NCI-H1694 (cell line): Measurements from ENCODE around the gene MX2.
"Not testable (repeated sequence)": the region's sequence is repeated elsewhere in the genome, so short reads cannot be mapped to it uniquely, and the experiment has no call there.

Experiments used
- DNase-seq: peaks from one replicate; lab custom pipeline; 2025; lab: John Stamatoyannopoulos, UW

Gene MX2

DNA sequence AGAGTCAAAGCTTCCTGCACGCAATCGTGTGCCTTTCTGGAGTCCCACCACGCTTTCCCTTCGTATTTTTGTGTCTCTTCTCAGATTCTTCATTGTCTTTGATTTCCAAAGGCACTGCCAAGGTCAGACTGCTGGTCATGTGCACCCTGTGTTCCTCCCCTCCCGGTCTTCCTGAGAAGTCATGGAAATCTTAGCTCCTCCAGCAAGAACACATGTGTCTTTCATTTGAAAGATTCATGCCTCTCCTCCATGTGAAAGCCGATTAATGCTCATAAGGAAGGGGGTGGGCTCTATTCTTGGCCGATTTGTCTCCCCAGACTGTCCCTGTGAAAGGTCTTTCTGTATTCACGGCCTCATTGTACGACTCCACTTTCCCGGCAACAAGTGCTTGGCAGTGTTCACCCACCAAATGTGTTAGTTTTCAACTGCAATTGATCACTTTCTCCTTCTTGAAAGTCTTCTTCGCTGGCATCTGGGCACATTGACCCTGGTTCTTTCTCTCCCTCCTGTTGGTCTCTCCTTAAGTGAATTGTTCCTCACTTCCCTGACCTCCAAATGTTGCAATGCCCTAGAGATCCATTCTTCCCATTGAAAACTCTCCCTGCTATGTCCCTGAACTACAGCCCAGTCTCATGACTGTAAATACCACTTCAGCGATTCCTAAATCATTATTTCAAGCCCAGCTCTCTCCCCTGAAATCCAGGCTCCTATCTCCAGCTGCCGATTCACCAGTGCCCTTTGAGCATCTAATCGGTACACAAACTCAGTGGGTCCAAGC lies 25.4 kb downstream of the MX2 start:
- no peak for DNase-seq

GRCh38 chr21:41387824-41388223 lies 26.0 kb downstream of the MX2 start:
- DNase-seq: no peak

DNA sequence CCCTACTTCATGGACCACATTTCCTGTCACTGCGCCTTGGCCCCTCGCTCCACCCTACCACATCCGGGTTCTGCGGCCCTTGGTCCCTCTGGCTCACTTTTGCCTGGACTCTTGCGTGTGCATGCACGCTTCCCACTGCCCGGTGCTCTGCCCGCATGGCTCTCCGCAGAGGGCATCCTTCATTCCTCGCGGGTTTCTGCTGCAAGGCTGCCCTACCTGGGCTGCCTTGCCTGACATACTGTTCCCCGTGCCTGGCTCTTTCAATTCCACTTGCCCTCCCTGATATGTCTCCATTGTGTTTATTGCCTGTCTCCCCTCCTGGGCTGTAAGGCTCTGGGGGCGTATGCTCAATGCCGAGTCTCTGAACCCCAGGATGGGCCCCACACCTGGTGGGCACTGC lies 26.4 kb downstream of the MX2 start:
- no peak for DNase-seq

GRCh38 chr21:41390043-41390639 lies 28.3 kb downstream of the MX2 start:
- no peak for DNase-seq

DNA sequence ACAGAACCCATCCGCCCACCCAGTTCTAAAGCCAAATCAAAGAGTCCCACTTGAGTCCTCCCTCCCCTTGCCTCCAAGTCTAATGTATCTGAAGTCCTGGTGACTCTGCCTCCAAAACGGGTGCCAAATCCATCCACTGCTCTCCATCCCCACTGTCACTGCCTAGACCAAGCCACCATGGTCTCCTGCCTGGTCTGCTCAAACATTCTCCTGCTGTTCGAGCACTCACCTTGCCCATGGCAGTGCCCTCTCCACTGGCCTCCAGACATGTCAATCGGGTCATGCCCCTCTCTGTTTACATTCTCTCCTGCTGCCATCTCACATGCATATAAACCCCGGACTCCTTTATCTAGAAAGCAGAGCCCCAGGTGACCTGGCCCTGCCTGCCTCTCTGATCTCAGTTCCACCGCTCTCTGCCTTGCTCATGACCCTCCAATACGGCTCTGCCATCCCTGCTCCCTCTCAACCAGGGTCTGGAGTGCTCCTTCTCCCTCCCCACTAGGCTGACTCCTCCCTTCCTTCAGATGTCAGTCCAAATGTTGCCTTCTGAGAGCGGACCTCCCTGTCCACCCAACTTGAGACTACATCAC lies 32.1 kb downstream of the MX2 start:
- no peak for DNase-seq

- DNase-seq: no peak
Measured at GRCh38 chr21:41396558-41397075, 34.8 kb downstream of the MX2 start.

DNA sequence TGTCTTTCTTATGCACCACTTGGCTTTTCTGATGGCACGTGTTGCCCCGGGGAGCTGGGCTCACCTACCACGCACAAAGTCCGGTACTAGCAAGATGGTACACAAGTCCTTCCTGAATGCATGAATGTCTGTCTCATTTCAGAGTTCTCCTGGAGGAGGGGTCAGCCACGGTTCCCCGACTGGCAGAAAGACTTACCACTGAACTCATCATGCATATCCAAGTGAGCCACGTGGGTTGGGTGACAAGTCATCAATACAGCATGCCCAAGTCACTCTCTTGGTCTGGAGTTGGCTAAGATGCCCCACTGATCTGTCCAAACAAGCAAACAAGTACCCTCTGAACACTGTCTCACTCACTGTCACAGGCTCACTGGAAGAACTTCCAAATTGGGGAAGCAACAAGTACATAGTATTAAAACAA lies 35.7 kb downstream of the MX2 start:
- no peak for DNase-seq

DNA sequence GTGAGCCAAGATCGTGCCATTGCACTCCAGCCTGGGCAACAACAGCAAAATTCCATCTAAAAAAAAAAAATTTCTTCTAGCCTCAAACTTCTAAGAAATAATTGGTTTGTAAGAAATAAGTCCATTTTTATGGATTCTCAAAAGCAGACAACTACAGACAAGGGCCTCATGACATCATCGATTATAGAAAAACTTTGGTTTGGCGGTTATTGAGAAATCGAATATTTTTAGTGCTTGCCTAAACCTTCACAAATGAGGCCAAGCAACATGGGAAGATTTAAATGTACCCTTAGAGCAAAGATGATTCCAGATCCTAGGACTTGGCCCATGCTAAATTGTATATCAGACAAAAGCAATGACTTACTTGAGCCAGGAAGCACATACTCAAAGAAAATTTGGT lies 36.4 kb downstream of the MX2 start:
- DNase-seq: no peak

DNA sequence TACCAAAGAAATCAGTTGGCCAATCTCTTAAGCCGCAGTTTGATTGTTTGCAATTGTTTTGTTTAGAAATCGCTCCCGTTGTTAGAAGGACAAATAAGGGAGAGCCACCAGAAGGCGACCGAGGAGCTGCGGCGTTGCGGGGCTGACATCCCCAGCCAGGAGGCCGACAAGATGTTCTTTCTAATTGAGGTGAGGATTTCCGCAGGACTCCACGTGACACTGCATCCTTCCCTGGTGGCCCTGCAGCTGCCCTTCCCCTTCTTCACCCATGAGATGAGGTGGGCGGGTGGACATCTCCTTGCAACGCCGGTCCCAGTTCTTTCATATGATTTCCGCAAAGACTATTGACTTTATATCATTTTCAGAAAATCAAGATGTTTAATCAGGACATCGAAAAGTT lies 37.0 kb downstream of the MX2 start:
- DNase-seq: no peak

DNA sequence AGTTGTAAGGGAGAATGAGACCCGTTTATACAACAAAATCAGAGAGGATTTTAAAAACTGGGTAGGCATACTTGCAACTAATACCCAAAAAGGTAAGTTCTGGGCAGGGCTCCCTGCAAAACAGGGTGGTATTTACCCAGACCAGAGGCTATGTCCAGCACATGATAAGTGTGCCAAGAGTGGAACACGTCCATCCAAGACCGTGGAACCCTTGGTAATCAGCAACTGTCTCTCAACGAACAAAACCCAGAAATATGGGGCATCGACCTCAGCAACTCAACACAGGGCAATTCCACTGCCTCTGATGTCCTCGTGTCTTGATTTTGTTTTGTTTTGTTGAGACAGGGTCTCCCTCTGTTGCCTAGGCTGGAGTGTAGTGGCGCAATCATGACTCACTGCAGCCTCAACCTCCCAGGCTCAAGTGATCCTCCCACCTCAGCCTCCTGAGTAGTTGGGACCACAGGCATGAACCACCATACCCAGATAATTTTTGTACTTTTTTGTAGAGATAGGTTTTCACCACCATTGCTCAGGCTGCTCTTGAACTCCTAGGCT lies 37.5 kb downstream of the MX2 start:
- DNase-seq: no peak

GRCh38 chr21:41402231-41402630 lies 40.4 kb downstream of the MX2 start:
- DNase-seq: no peak

- DNase-seq: no peak
Measured at GRCh38 chr21:41402796-41403195, 41.0 kb downstream of the MX2 start.

GRCh38 chr21:41403331-41403730 lies 41.5 kb downstream of the MX2 start:
- DNase-seq: no peak

DNA sequence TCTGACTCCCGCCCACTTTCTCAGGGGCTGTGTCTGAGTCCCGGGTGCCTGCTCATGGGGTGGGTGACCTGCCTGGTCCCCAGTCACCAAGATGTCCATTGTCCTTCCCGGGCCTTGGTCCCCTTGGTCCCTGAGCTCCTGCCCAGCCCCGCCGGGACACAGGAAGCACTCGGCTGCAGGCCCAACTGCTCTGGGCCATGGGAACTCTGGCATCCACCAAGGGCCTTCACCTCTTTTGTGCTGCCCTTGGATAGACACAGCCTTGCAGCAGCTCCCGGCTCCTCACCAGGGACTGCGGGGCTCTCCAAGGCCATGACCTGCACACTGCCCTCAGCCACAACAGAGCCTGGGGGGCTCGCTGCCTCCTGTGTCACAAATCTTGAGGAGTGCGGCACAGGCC lies 42.1 kb downstream of the MX2 start:
- DNase-seq: no peak

- DNase-seq: no peak
Measured at GRCh38 chr21:41405321-41405720, 43.5 kb downstream of the MX2 start.

DNA sequence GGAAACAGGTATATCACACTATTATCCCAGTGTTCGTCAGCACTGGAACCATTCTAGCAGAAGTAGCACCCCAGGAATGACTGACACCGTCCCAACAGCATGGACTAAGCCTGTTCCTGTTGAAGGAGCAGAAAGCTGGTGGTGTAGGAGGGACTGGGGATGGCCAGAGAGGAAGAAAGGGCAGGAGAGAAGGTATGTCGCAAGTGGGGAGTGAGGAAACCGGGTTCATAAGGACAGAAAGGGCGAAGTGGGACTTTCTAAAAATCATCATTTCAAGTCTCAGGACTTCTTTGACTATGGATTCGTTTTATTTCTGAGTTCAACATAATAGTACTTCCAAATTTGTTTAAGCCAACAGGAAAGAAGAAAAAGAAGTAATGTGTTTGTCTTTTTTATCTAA lies 44.5 kb downstream of the MX2 start:
- no peak for DNase-seq

- no peak for DNase-seq
Measured at GRCh38 chr21:41407541-41408460, 46.0 kb downstream of the MX2 start.

GRCh38 chr21:41410361-41410760 lies 48.5 kb downstream of the MX2 start:
- DNase-seq: no peak

- no peak for DNase-seq
Measured at GRCh38 chr21:41410767-41411448, 49.1 kb downstream of the MX2 start.

DNA sequence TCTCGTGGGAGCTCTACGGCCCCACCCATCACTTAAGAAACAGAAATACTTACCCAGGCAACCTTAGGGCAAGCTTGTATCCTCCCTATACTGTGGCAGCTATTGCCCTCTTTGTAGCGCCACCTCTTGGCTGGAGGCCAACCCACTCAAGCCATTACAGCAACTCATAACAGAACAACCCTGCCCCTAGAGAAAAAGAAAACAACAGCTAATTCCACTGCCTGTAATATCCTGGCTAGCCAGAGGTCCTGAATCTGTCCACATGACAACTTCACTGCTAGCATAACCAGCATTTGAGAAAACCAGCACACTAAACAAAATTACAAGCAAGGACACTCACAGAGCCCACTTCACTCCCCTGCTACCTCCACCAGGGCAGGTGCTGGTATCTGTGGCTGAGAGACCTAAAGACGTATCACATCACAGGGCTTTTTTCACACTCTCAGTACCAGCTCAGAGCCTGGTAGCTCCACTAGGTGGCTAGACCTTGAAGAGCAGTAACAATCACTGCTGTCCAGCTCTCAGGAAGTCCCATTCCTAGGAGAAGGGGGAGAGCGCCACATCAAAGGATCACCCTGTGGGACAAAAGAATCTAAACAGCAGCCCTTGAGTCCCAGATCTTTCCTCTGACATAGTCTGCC lies 49.7 kb downstream of the MX2 start:
- no peak for DNase-seq

DNA sequence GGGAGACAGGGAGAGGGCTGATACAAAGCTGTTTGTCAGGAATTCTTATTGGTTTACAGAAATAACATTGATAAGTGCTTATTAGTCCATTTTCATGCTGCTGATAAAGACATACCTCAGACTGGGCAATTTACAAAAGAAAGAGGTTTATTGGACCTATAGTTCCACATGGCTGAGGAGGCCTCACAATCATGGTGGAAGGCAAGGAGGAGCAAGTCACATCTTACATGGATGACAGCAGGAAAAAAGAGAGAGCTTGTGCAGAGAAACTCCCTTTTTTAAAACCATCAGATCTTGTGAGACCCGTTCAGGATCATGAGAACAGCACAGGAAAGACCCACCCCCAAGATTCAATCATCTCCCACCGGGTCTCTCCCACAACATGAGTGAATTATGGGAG lies 55.7 kb downstream of the MX2 start:
- DNase-seq: not testable (repeated sequence)
